BLaER1 treated with 17β-estradiol and CSF1 and Interleukin-3, amounts not matched to agents 10 nM and 100 nM (cell line): ENCODE results near the gene SULT4A1.

Experiments
- H3K27ac ChIP-seq, 11 experiments: shearing (Covaris generic); formaldehyde crosslinking; 2 replicates each; pipeline ENCODE4 v1.8.1; 2022
- H3K27me3 ChIP-seq, 11 experiments: shearing (Covaris generic); formaldehyde crosslinking; 2 replicates each; pipeline ENCODE4 v1.8.1; 2022
- H3K36me3 ChIP-seq, 11 experiments: shearing (Covaris generic); formaldehyde crosslinking; 2 replicates each; pipeline ENCODE4 v1.8.1; 2022
- H3K4me1 ChIP-seq, 10 experiments: shearing (Covaris generic); formaldehyde crosslinking; 2 replicates each; pipeline ENCODE4 v1.8.1; 2022
- H3K4me2 ChIP-seq, 11 experiments: shearing (Covaris generic); formaldehyde crosslinking; 2 replicates each; pipeline ENCODE4 v1.8.1; 2022
- H3K4me3 ChIP-seq, 10 experiments: shearing (Covaris generic); formaldehyde crosslinking; 2 replicates each; pipeline ENCODE4 v1.8.1; 2022
- H3K9ac ChIP-seq, 11 experiments: shearing (Covaris generic); formaldehyde crosslinking; 2 replicates each; pipeline ENCODE4 v1.8.1; 2022
- H3K9me3 ChIP-seq, 11 experiments: shearing (Covaris generic); formaldehyde crosslinking; replicated peaks in 1 of 11; 2 replicates each; pipeline ENCODE4 v1.8.1; 2022
- H4K20me1 ChIP-seq, 11 experiments: shearing (Covaris generic); formaldehyde crosslinking; 2 replicates each; pipeline ENCODE4 v1.8.1; 2022
- Cebpa-rat ChIP-seq, 11 experiments: shearing (Covaris generic); IDR thresholded peaks; 2 replicates each; pipeline ENCODE4 v1.8.1; 2022

Gene SULT4A1

GRCh38 chr22:43897751-43898261 lies 35.5 kb upstream of the SULT4A1 start:
- H3K27ac ChIP-seq = no peak overlapping the region
- no peak overlapping the region for H3K4me3 ChIP-seq
- H3K9ac ChIP-seq = no peak overlapping the region
- H4K20me1 ChIP-seq = peaks cover 0 to 17% (median 0%) of the 10 kb centered on the region in 11 experiments; a peak in 5 of 22 replicates
- no peak for TF ChIP-seq Cebpa-rat (IDR thresholded peaks at IDR 0.05)
- H3K36me3 ChIP-seq = no peaks in the 10 kb centered on the region
- H3K4me1 ChIP-seq = no peaks in the 10 kb centered on the region
- no peak overlapping the region for H3K4me2 ChIP-seq
- no peaks in the 10 kb centered on the region for H3K9me3 ChIP-seq
- peaks cover 0 to 25% (median 9%) of the 10 kb centered on the region in 11 experiments; a peak in 9 of 22 replicates for H3K27me3 ChIP-seq

GRCh38 chr22:43895986-43896645 lies 33.8 kb upstream of the SULT4A1 start:
- Histone ChIP-seq H3K9me3 (no peaks in the 10 kb centered on the region), H3K36me3 (no peaks in the 10 kb centered on the region), H3K4me2 (no peak overlapping the region), H3K27ac (no peak overlapping the region), H3K4me1 (0 out of 20 replicates have a peak, but pooled peaks cover 0 to 5% (median 0%) of the 10 kb centered on the region in 10 experiments), H3K9ac (no peak overlapping the region), H3K4me3 (no peak overlapping the region), H3K27me3 (peaks cover 13 to 42% (median 26%) of the 10 kb centered on the region in 11 experiments), H4K20me1 (peaks cover 0 to 13% (median 0%) of the 10 kb centered on the region in 11 experiments; a peak in 5 of 22 replicates)
- TF ChIP-seq Cebpa-rat (IDR thresholded peaks at IDR 0.05) = no peak

- Histone ChIP-seq H3K27ac (no peak overlapping the region), H3K4me3 (no peak overlapping the region), H3K27me3 (peaks cover 15 to 55% (median 35%) of the 10 kb centered on the region in 11 experiments), H3K4me1 (0 out of 20 replicates have a peak, but pooled peaks cover 0 to 7% (median 0%) of the 10 kb centered on the region in 10 experiments), H3K9ac (no peak overlapping the region), H4K20me1 (peaks cover 0 to 17% (median 0%) of the 10 kb centered on the region in 11 experiments; a peak in 7 of 22 replicates), H3K36me3 (no peaks in the 10 kb centered on the region), H3K9me3 (no peaks in the 10 kb centered on the region), H3K4me2 (no peak overlapping the region)
- TF ChIP-seq Cebpa-rat (IDR thresholded peaks at IDR 0.05) = no peak
Observed at GRCh38 chr22:43894122-43894521, 31.8 kb upstream of the SULT4A1 start.

DNA sequence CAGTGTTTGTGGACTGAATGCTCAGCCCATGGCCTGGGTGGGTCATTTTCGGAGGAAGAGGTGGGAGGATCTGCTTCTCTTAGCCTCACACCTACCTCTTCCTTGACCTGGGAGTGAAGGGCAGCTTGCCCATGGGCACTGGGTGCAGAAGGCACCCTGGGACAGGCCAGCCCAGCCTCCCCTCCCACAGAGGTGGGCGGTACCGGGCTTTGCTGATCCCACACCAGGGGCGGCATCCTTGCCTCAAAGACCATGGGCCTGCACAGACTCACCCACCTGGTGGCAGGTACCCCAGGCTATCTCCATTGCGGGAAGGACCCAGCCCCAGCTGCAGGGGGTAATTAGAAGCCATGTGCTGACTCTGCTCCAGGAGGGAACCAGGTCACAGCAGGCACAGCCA lies 31.0 kb upstream of the SULT4A1 start:
- H3K9ac ChIP-seq = no peak overlapping the region
- peaks cover 15 to 55% (median 35%) of the 10 kb centered on the region in 11 experiments for H3K27me3 ChIP-seq
- H3K4me3 ChIP-seq = no peak overlapping the region
- H3K9me3 ChIP-seq = no peaks in the 10 kb centered on the region
- peaks cover 0 to 19% (median 0%) of the 10 kb centered on the region in 11 experiments; a peak in 7 of 22 replicates for H4K20me1 ChIP-seq
- no peaks in the 10 kb centered on the region for H3K36me3 ChIP-seq
- H3K4me2 ChIP-seq = no peak overlapping the region
- TF ChIP-seq Cebpa-rat (IDR thresholded peaks at IDR 0.05) = no peak
- 0 out of 20 replicates have a peak, but pooled peaks cover 0 to 7% (median 0%) of the 10 kb centered on the region in 10 experiments for H3K4me1 ChIP-seq
- no peak overlapping the region for H3K27ac ChIP-seq

DNA sequence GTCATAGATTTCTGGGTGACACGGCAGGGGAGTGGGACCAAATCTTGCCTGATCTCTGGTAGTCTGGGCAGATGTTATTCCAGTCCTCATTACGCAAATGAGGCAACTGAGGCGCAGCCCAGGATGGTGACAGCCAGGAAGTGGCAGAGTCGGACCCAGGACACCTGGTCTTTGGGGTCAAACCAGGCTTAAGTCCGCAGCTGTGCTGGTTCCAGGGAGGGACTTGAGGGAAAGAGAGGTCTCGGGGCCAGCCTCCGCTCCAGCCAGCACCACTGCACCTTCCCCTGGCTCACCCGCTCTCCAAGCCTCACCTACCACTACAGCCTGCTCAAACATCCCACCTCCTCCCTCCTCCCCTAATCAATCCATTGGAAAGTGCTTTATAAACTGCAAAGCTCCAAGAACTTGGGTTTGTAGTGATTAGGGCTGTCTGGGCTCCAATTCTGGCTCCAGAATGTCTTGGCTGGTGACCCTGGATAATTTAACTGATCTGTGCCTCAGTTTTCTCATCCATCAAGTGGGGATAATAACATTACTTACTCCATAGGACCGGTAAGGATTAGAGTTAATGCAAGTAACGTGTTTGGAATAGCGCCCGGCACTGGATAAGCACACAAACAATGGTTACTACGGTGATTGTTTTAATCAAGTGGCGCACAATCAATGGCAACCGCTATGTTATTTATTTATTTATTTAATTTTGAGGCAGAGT lies 30.0 kb upstream of the SULT4A1 start:
- Histone ChIP-seq H3K4me1 (0 out of 20 replicates have a peak, but pooled peaks cover 0 to 7% (median 0%) of the 10 kb centered on the region in 10 experiments), H4K20me1 (peaks cover 0 to 19% (median 0%) of the 10 kb centered on the region in 11 experiments; a peak in 7 of 22 replicates), H3K27ac (no peak overlapping the region), H3K36me3 (no peaks in the 10 kb centered on the region), H3K4me3 (no peak overlapping the region), H3K27me3 (peaks cover 15 to 55% (median 35%) of the 10 kb centered on the region in 11 experiments), H3K9ac (no peak overlapping the region), H3K4me2 (no peak overlapping the region), H3K9me3 (no peaks in the 10 kb centered on the region)
- TF ChIP-seq Cebpa-rat (IDR thresholded peaks at IDR 0.05) = no peak

DNA sequence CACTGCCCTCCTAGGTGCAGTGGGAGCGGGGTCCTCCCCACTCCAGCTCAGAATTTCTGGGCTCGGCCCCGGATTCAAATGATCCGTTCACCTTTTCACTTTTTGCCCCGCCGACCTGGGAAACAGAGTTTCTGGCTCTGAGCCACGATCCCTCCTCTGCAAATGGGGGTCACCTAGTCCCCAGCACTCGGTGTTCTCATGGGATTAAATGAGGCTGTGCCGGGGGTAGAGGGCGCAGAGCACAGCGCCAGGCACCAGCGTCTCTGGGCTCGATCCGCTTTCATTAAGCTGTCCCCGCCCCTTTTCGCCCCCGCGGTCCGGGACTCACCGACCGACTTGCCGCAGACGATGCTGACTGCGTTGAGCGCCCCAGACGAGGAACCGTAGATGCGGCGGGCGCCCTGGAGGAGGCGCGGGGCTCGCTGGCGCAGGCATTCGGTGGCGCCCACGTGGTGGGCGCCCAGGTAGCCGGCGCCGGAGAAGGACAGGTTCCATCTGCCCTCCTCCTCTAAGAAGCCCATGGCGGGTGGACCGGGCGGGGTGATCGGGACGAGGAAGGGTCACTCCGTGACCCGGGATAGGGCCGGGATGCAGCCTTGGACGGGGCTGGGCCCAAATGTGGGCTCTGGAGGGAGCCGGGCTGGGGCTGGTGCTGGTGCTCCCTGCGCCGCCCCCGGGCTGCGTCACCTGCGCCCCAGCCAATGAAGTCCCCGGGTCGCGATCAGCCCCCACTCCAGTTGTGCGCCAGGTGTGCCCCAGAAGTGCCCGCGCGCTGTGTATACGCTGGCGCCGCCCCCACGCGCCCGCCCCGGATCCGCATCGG lies 29.3 kb upstream of the SULT4A1 start, which contains the start of gene PNPLA5:
Gene PNPLA5 (minus strand): TSS at position 654 of the 823 bp plus-strand sequence. CDS start 133 bp downstream, at position 521.
- Histone ChIP-seq H3K36me3 (no peaks in the 10 kb centered on the region), H3K4me1 (0 out of 20 replicates have a peak, but pooled peaks cover 0 to 7% (median 0%) of the 10 kb centered on the region in 10 experiments), H4K20me1 (peaks cover 0 to 19% (median 0%) of the 10 kb centered on the region in 11 experiments; a peak in 7 of 22 replicates), H3K9ac (no peak within 1 kb of the TSS), H3K9me3 (no peaks in the 10 kb centered on the region), H3K4me2 (no peak within 1 kb of the TSS; a peak in 1 of 22 replicates), H3K27me3 (peaks cover 15 to 55% (median 35%) of the 10 kb centered on the region in 11 experiments), H3K4me3 (no peak within 1 kb of the TSS), H3K27ac (no peak within 1 kb of the TSS)
- TF ChIP-seq Cebpa-rat (IDR thresholded peaks at IDR 0.05) = no peak

DNA sequence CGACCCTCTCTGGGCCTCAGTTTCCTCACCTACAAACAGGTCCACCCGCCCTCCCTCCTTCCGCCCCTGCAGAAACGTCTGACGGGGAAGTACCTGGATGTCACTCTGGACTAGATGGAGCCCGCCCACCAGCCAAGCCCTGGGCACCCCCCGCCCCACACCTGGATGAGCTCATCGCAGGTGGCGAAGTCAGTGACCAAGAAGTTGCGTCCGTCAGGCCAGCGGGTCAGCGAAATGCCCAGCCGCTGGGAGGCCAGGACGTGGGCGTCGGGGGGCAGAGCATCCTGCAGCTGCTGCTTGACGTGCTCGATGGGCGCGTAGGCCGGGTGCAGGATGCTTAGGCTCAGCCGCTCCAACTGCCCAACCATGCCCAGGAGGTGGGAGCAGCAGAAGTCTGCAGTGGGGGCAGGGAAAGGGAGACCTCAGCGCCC lies 28.6 kb upstream of the SULT4A1 start:
- Histone ChIP-seq H3K27ac (no peak overlapping the region), H4K20me1 (peaks cover 0 to 19% (median 0%) of the 10 kb centered on the region in 11 experiments; a peak in 7 of 22 replicates), H3K36me3 (no peaks in the 10 kb centered on the region), H3K4me3 (no peak overlapping the region), H3K27me3 (peaks cover 15 to 50% (median 34%) of the 10 kb centered on the region in 11 experiments), H3K4me2 (no peak overlapping the region; a peak in 1 of 22 replicates), H3K9me3 (no peaks in the 10 kb centered on the region), H3K4me1 (0 out of 20 replicates have a peak, but pooled peaks cover 0 to 7% (median 0%) of the 10 kb centered on the region in 10 experiments), H3K9ac (no peak overlapping the region)
- no peak for TF ChIP-seq Cebpa-rat (IDR thresholded peaks at IDR 0.05)

DNA sequence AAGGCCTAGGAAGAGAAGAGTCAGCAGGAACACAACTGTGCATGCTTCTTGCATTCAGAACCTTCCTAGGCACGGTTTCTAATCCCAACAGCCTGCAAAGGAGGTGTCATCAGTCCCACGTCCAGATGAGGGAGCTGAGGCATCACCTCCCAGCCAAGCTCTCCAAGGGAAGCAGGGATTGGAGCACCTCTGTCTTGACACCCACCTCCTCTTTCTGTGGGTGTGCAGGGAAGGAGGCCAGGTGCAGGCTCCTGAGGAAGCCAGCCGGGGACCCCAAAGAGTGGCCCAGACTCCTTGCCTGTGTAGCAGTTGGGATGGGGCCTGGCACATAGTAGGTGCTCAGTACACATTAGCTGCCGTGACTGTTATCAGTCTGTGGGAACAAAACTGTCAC lies 27.5 kb upstream of the SULT4A1 start:
- H3K27me3 ChIP-seq = peaks cover 15 to 40% (median 31%) of the 10 kb centered on the region in 11 experiments
- no peak overlapping the region for H3K9ac ChIP-seq
- H3K4me1 ChIP-seq = peaks cover 0 to 7% (median 0%) of the 10 kb centered on the region in 10 experiments; a peak in 2 of 20 replicates
- TF ChIP-seq Cebpa-rat (IDR thresholded peaks at IDR 0.05) = no peak
- H3K36me3 ChIP-seq = no peaks in the 10 kb centered on the region
- H3K4me2 ChIP-seq = no peak overlapping the region
- no peak overlapping the region for H3K4me3 ChIP-seq
- H3K9me3 ChIP-seq = no peaks in the 10 kb centered on the region
- H4K20me1 ChIP-seq = peaks cover 0 to 19% (median 0%) of the 10 kb centered on the region in 11 experiments; a peak in 7 of 22 replicates
- H3K27ac ChIP-seq = no peak overlapping the region
